GM18909 (cell line): ENCODE measurements around the gene DMRT3.
"Not testable (repeated sequence)": the region's sequence is repeated elsewhere in the genome, so short reads cannot be mapped to it uniquely, and the experiment has no call there.

ENCODE experiments used
- ATAC-seq: cut with Tn5 transposase; IDR thresholded peaks from one replicate; pipeline ENCODE4 v1.9.1; 2021; ENCODE audit warnings: mild to moderate bottlenecking; ENCODE audit not compliant: unreplicated experiment, poor library complexity

DMRT3 gene

GRCh38 chr9:995192-995591 lies 18.7 kb downstream of the DMRT3 start:
- no peak for ATAC-seq

GRCh38 chr9:995781-996180 lies 19.3 kb downstream of the DMRT3 start:
- ATAC-seq, result no peak

GRCh38 chr9:998299-999110 lies 22.1 kb downstream of the DMRT3 start:
- not testable (repeated sequence) for ATAC-seq

- no peak for ATAC-seq
These were observed 25.4 kb downstream of the DMRT3 start for GRCh38 chr9:1001838-1002237.

- ATAC-seq, result no peak
These were observed 26.2 kb downstream of the DMRT3 start for GRCh38 chr9:1002678-1003077.

GRCh38 chr9:1005043-1005667 lies 28.7 kb downstream of the DMRT3 start:
- peak; percentile 58 for ATAC-seq

GRCh38 chr9:1007312-1007711 lies 30.9 kb downstream of the DMRT3 start:
- no peak for ATAC-seq

GRCh38 chr9:1008216-1008615 lies 31.8 kb downstream of the DMRT3 start:
- ATAC-seq, result no peak

- peak; percentile 97 for ATAC-seq
These were observed 32.7 kb downstream of the DMRT3 start for GRCh38 chr9:1009101-1009707.

GRCh38 chr9:1013021-1013420 lies 36.6 kb downstream of the DMRT3 start:
- no peak for ATAC-seq

GRCh38 chr9:1014225-1014624 lies 37.8 kb downstream of the DMRT3 start:
- no peak for ATAC-seq

- no peak for ATAC-seq
These were observed 38.2 kb downstream of the DMRT3 start for GRCh38 chr9:1014640-1015039.

GRCh38 chr9:1018121-1018520 lies 41.7 kb downstream of the DMRT3 start:
- ATAC-seq, result no peak

- no peak for ATAC-seq
These were observed 47.7 kb downstream of the DMRT3 start for GRCh38 chr9:1024112-1024511.

GRCh38 chr9:1025131-1025530 lies 48.7 kb downstream of the DMRT3 start:
- ATAC-seq, result no peak

GRCh38 chr9:1026219-1026618 lies 49.8 kb downstream of the DMRT3 start:
- no peak for ATAC-seq

GRCh38 chr9:1028501-1029190 lies 52.2 kb downstream of the DMRT3 start:
- no peak for ATAC-seq

- no peak for ATAC-seq
These were observed 55.6 kb downstream of the DMRT3 start for GRCh38 chr9:1031951-1032601.

GRCh38 chr9:1034271-1034670 lies 57.8 kb downstream of the DMRT3 start:
- ATAC-seq, result no peak

GRCh38 chr9:1039589-1039988 lies 63.1 kb downstream of the DMRT3 start:
- no peak for ATAC-seq
